ENCODE data around the gene TCF21.
"Not testable (repeated sequence)": the region's sequence is repeated elsewhere in the genome, so short reads cannot be mapped to it uniquely, and the experiment has no call there.

The TCF21 gene

GRCh38 chr6:133936352-133936751 lies 47.4 kb downstream of the TCF21 start:
- DNase-seq = not testable (repeated sequence)

- DNase-seq = no peak
These were observed 49.0 kb downstream of the TCF21 start for GRCh38 chr6:133937909-133938308.

GRCh38 chr6:133938533-133938932 lies 49.6 kb downstream of the TCF21 start:
- DNase-seq = no peak

- no peak for DNase-seq
These were observed 51.1 kb downstream of the TCF21 start for GRCh38 chr6:133939778-133940667.

Measured in DMS79 (cell line).